ENCODE measurements around the gene KLF16.
A peak's percentile ranks its signal among the peaks of the same experiment; 100 is the strongest.

KLF16 gene

GRCh38 chr19:1843116-1843515, 20.3 kb downstream of the KLF16 start:
- DNase-seq (ENCODE audit: low read depth in 3 of 3) = no peak

- no peak for DNase-seq (ENCODE audit: low read depth in 3 of 3)
These were observed 22.0 kb downstream of the KLF16 start for GRCh38 chr19:1841209-1841924.

- DNase-seq (ENCODE audit: low read depth in 3 of 3) = no peak
These were observed 22.8 kb downstream of the KLF16 start for GRCh38 chr19:1840541-1841115.

- no peak for DNase-seq (ENCODE audit: low read depth in 3 of 3)
These were observed 23.5 kb downstream of the KLF16 start for GRCh38 chr19:1839658-1840540.

GRCh38 chr19:1837625-1838105, 25.7 kb downstream of the KLF16 start:
- peak in 2 of 3 donors; percentile 39 to 47 for DNase-seq (ENCODE audit: low read depth in 3 of 3)

- DNase-seq (ENCODE audit: low read depth in 3 of 3) = no peak
These were observed 26.2 kb downstream of the KLF16 start for GRCh38 chr19:1837222-1837565.

GRCh38 chr19:1836458-1837221, 26.7 kb downstream of the KLF16 start:
- no peak for DNase-seq (ENCODE audit: low read depth in 3 of 3)

- DNase-seq (ENCODE audit: low read depth in 3 of 3) = no peak
These were observed 29.8 kb downstream of the KLF16 start for GRCh38 chr19:1833540-1833939.

GRCh38 chr19:1832046-1832663, 31.2 kb downstream of the KLF16 start:
- no peak for DNase-seq (ENCODE audit: low read depth in 3 of 3)

GRCh38 chr19:1830978-1831377, 32.4 kb downstream of the KLF16 start:
- no peak for DNase-seq (ENCODE audit: low read depth in 3 of 3)

GRCh38 chr19:1830568-1830967, 32.8 kb downstream of the KLF16 start:
- no peak for DNase-seq (ENCODE audit: low read depth in 3 of 3)

- DNase-seq (ENCODE audit: low read depth in 3 of 3) = no peak
These were observed 33.4 kb downstream of the KLF16 start for GRCh38 chr19:1829958-1830357.

- DNase-seq (ENCODE audit: low read depth in 3 of 3) = no peak
These were observed 34.8 kb downstream of the KLF16 start for GRCh38 chr19:1828279-1829238.

GRCh38 chr19:1827566-1828278, 35.7 kb downstream of the KLF16 start:
- no peak for DNase-seq (ENCODE audit: low read depth in 3 of 3)

- no peak for DNase-seq (ENCODE audit: low read depth in 3 of 3)
These were observed 36.5 kb downstream of the KLF16 start for GRCh38 chr19:1826557-1827521.

- DNase-seq (ENCODE audit: low read depth in 3 of 3) = peak; percentile 43 to 72 (median 58)
These were observed 37.3 kb downstream of the KLF16 start for GRCh38 chr19:1825909-1826556.

- DNase-seq (ENCODE audit: low read depth in 3 of 3) = no peak
These were observed 39.1 kb downstream of the KLF16 start for GRCh38 chr19:1824252-1824622.

Data from stimulated activated CD4-positive, alpha-beta T cell treated with anti-CD3 and anti-CD28 coated beads, TNF-alpha, amount 100 ng/mL, for 48 hours (primary cell).